ENCODE measurements around the gene SHISAL1. TPM values are rescaled to one million over a fixed set of nuclear protein-coding genes. Genes with fewer than 3 reads are reported as not detected.

SHISAL1 gene
- total and polyA plus RNA-seq, 10 donors = 0.10 to 0.47 (median 0.22) TPM

GRCh38 chr22:44330744-44331660 is 18.3 kb upstream of the SHISAL1 start:
- peaks cover 0 to 91% (median 49%) of the 10 kb centered on the region in 7 donors for H3K27me3 ChIP-seq (replicated peaks in 1 of 7)
- H3K4me3 ChIP-seq = peak overlapping the region in 5 of 8 donors; percentile 14 to 60 (median 27)
- TF ChIP-seq POLR2A (IDR thresholded peaks at IDR 0.05) (no peak), POLR2AphosphoS5 (IDR thresholded peaks at IDR 0.05) (no peak), CTCF (IDR thresholded peaks at IDR 0.05 in 8 of 11, conservative IDR thresholded peaks at IDR 0.05 in 3 of 11) (no peak)
- H3K36me3 ChIP-seq = no peaks in the 10 kb centered on the region
- intact Hi-C loops (cut with DNase I; ENCODE audit: low total_unique reads) = no loop called here
- peaks cover 7 to 45% (median 28%) of the 10 kb centered on the region in 6 donors for H3K4me1 ChIP-seq
- no peaks in the 10 kb centered on the region for H3K9me3 ChIP-seq
- WGBS, 5 donors = 3 to 8% (median 4%) methylated on average over 55 to 103 of the region's 103 CpGs
- no peak overlapping the region for H3K27ac ChIP-seq
- no peak for DNase-seq

- Histone ChIP-seq H3K9me3 (no peaks in the 10 kb centered on the region), H3K36me3 (no peaks in the 10 kb centered on the region), H3K27me3 (replicated peaks in 1 of 7) (peaks cover 0 to 97% (median 49%) of the 10 kb centered on the region in 7 donors), H3K4me3 (no peak overlapping the region), H3K4me1 (peaks cover 7 to 52% (median 32%) of the 10 kb centered on the region in 6 donors), H3K27ac (no peak overlapping the region)
- TF ChIP-seq POLR2AphosphoS5 (IDR thresholded peaks at IDR 0.05) (no peak), POLR2A (IDR thresholded peaks at IDR 0.05) (no peak), CTCF (IDR thresholded peaks at IDR 0.05 in 8 of 11, conservative IDR thresholded peaks at IDR 0.05 in 3 of 11) (no peak)
- DNase-seq = no peak
- WGBS, 5 donors = 26 to 36% (median 29%) methylated on average over 11 to 12 of the region's 12 CpGs
- intact Hi-C loops (cut with DNase I; ENCODE audit: low total_unique reads) = no loop called here
Observed at GRCh38 chr22:44330188-44330743, 17.5 kb upstream of the SHISAL1 start.

GRCh38 chr22:44329179-44329796 is 16.5 kb upstream of the SHISAL1 start:
- WGBS, 5 donors = 40 to 47% (median 46%) methylated on average over 13 to 17 of the region's 17 CpGs
- Histone ChIP-seq H3K4me1 (peaks cover 7 to 53% (median 33%) of the 10 kb centered on the region in 6 donors), H3K27ac (no peak overlapping the region), H3K36me3 (no peaks in the 10 kb centered on the region), H3K4me3 (peak overlapping the region in 1 of 8 donors; percentile 6), H3K27me3 (replicated peaks in 1 of 7) (peaks cover 0 to 97% (median 49%) of the 10 kb centered on the region in 7 donors), H3K9me3 (no peaks in the 10 kb centered on the region)
- intact Hi-C loops (cut with DNase I; ENCODE audit: low total_unique reads) = no loop called here
- TF ChIP-seq POLR2A (IDR thresholded peaks at IDR 0.05) = no peak
- TF ChIP-seq POLR2AphosphoS5 (IDR thresholded peaks at IDR 0.05) = no peak
- TF ChIP-seq CTCF (IDR thresholded peaks at IDR 0.05 in 8 of 11, conservative IDR thresholded peaks at IDR 0.05 in 3 of 11) = no peak
- DNase-seq = no peak
